ENCODE measurements around the gene PAXX.

The PAXX gene

GRCh38 chr9:136952876-136953770, 39.1 kb upstream of the PAXX start:
- DNase-seq (ENCODE audit: low spot score) = no peak

GRCh38 chr9:136953771-136954269, 38.4 kb upstream of the PAXX start:
- no peak for DNase-seq (ENCODE audit: low spot score)

- no peak for DNase-seq (ENCODE audit: low spot score)
Measured at GRCh38 chr9:136954270-136955083, 37.7 kb upstream of the PAXX start.

GRCh38 chr9:136955202-136955942, 36.9 kb upstream of the PAXX start:
- no peak for DNase-seq (ENCODE audit: low spot score)

GRCh38 chr9:136955943-136956335, 36.3 kb upstream of the PAXX start:
- no peak for DNase-seq (ENCODE audit: low spot score)

GRCh38 chr9:136956604-136957003, 35.6 kb upstream of the PAXX start:
- DNase-seq (ENCODE audit: low spot score) = no peak

GRCh38 chr9:136957461-136957860, 34.8 kb upstream of the PAXX start:
- DNase-seq (ENCODE audit: low spot score) = no peak

GRCh38 chr9:136957901-136958300, 34.3 kb upstream of the PAXX start:
- DNase-seq (ENCODE audit: low spot score) = no peak

GRCh38 chr9:136958473-136958872, 33.7 kb upstream of the PAXX start:
- no peak for DNase-seq (ENCODE audit: low spot score)

- no peak for DNase-seq (ENCODE audit: low spot score)
Measured at GRCh38 chr9:136958898-136959850, 33.0 kb upstream of the PAXX start.

GRCh38 chr9:136960212-136960937, 31.8 kb upstream of the PAXX start:
- no peak for DNase-seq (ENCODE audit: low spot score)

- DNase-seq (ENCODE audit: low spot score) = no peak
Measured at GRCh38 chr9:136960938-136961275, 31.3 kb upstream of the PAXX start.

GRCh38 chr9:136961279-136962065, 30.8 kb upstream of the PAXX start:
- no peak for DNase-seq (ENCODE audit: low spot score)

GRCh38 chr9:136962163-136962562, 30.1 kb upstream of the PAXX start:
- DNase-seq (ENCODE audit: low spot score) = no peak

GRCh38 chr9:136962701-136963248, 29.4 kb upstream of the PAXX start:
- DNase-seq (ENCODE audit: low spot score) = no peak

GRCh38 chr9:136963341-136963740, 28.9 kb upstream of the PAXX start:
- no peak for DNase-seq (ENCODE audit: low spot score)

GRCh38 chr9:136963751-136964150, 28.5 kb upstream of the PAXX start:
- no peak for DNase-seq (ENCODE audit: low spot score)

GRCh38 chr9:136964171-136964689, 28.0 kb upstream of the PAXX start:
- DNase-seq (ENCODE audit: low spot score) = no peak

GRCh38 chr9:136964833-136965422, 27.3 kb upstream of the PAXX start:
- DNase-seq (ENCODE audit: low spot score) = no peak
